CD4-positive, alpha-beta T cell treated with Interleukin-15 for 1 hour (primary cell): ENCODE data around the gene CELSR1.
A peak's percentile ranks its signal among the peaks of the same experiment; 100 is the strongest.

Source experiments
- DNase-seq: peaks from one replicate; pipeline ENCODE4 v3.0.0-alpha.2; 2020

Gene CELSR1

GRCh38 chr22:46346680-46347405, 190.6 kb downstream of the CELSR1 start:
- DNase-seq = no peak

- DNase-seq = no peak
Observed at GRCh38 chr22:46340676-46341075, 196.7 kb downstream of the CELSR1 start.

GRCh38 chr22:46339956-46340355, 197.5 kb downstream of the CELSR1 start:
- DNase-seq = no peak

GRCh38 chr22:46338636-46339035, 198.8 kb downstream of the CELSR1 start:
- no peak for DNase-seq

GRCh38 chr22:46337870-46338269, 199.6 kb downstream of the CELSR1 start:
- DNase-seq = no peak

- no peak for DNase-seq
Observed at GRCh38 chr22:46336119-46337078, 201.0 kb downstream of the CELSR1 start.

GRCh38 chr22:46335201-46336118, 202.0 kb downstream of the CELSR1 start, which contains the start of gene TRMU:
TRMU (plus strand) TSS chr22:46335714; CDS start chr22:46335765, 51 bp downstream.
- DNase-seq = peak; percentile 79

- no peak for DNase-seq
Observed at GRCh38 chr22:46331496-46331895, 205.9 kb downstream of the CELSR1 start.

- no peak for DNase-seq
Observed at GRCh38 chr22:46330426-46330825, 207.0 kb downstream of the CELSR1 start.

GRCh38 chr22:46329616-46330015, 207.8 kb downstream of the CELSR1 start:
- DNase-seq = no peak

GRCh38 chr22:46328797-46329196, 208.6 kb downstream of the CELSR1 start:
- no peak for DNase-seq

- DNase-seq = no peak
Observed at GRCh38 chr22:46327691-46328465, 209.5 kb downstream of the CELSR1 start.

- DNase-seq = no peak
Observed at GRCh38 chr22:46326066-46326680, 211.2 kb downstream of the CELSR1 start.

- DNase-seq = no peak
Observed at GRCh38 chr22:46323162-46323561, 214.3 kb downstream of the CELSR1 start.

GRCh38 chr22:46322711-46323110, 214.7 kb downstream of the CELSR1 start:
- DNase-seq = no peak

GRCh38 chr22:46320716-46321386, 216.6 kb downstream of the CELSR1 start:
- DNase-seq = no peak

GRCh38 chr22:46320166-46320710, 217.2 kb downstream of the CELSR1 start:
- DNase-seq = no peak

- DNase-seq = no peak
Observed at GRCh38 chr22:46319319-46319718, 218.1 kb downstream of the CELSR1 start.

- DNase-seq = no peak
Observed at GRCh38 chr22:46318576-46318975, 218.8 kb downstream of the CELSR1 start.

GRCh38 chr22:46317646-46318045, 219.8 kb downstream of the CELSR1 start:
- DNase-seq = no peak

- no peak for DNase-seq
Observed at GRCh38 chr22:46315976-46316375, 221.4 kb downstream of the CELSR1 start.
